NCI-H510A (cell line): Measurements from ENCODE around the gene TP53BP1.
"Not testable (repeated sequence)": the region's sequence is repeated elsewhere in the genome, so short reads cannot be mapped to it uniquely, and the experiment has no call there.

Experiments
- DNase-seq: peaks from one replicate; lab custom pipeline; 2025; lab: John Stamatoyannopoulos, UW

TP53BP1 gene, protein sequence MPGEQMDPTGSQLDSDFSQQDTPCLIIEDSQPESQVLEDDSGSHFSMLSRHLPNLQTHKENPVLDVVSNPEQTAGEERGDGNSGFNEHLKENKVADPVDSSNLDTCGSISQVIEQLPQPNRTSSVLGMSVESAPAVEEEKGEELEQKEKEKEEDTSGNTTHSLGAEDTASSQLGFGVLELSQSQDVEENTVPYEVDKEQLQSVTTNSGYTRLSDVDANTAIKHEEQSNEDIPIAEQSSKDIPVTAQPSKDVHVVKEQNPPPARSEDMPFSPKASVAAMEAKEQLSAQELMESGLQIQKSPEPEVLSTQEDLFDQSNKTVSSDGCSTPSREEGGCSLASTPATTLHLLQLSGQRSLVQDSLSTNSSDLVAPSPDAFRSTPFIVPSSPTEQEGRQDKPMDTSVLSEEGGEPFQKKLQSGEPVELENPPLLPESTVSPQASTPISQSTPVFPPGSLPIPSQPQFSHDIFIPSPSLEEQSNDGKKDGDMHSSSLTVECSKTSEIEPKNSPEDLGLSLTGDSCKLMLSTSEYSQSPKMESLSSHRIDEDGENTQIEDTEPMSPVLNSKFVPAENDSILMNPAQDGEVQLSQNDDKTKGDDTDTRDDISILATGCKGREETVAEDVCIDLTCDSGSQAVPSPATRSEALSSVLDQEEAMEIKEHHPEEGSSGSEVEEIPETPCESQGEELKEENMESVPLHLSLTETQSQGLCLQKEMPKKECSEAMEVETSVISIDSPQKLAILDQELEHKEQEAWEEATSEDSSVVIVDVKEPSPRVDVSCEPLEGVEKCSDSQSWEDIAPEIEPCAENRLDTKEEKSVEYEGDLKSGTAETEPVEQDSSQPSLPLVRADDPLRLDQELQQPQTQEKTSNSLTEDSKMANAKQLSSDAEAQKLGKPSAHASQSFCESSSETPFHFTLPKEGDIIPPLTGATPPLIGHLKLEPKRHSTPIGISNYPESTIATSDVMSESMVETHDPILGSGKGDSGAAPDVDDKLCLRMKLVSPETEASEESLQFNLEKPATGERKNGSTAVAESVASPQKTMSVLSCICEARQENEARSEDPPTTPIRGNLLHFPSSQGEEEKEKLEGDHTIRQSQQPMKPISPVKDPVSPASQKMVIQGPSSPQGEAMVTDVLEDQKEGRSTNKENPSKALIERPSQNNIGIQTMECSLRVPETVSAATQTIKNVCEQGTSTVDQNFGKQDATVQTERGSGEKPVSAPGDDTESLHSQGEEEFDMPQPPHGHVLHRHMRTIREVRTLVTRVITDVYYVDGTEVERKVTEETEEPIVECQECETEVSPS (N-terminal part only)

DNA sequence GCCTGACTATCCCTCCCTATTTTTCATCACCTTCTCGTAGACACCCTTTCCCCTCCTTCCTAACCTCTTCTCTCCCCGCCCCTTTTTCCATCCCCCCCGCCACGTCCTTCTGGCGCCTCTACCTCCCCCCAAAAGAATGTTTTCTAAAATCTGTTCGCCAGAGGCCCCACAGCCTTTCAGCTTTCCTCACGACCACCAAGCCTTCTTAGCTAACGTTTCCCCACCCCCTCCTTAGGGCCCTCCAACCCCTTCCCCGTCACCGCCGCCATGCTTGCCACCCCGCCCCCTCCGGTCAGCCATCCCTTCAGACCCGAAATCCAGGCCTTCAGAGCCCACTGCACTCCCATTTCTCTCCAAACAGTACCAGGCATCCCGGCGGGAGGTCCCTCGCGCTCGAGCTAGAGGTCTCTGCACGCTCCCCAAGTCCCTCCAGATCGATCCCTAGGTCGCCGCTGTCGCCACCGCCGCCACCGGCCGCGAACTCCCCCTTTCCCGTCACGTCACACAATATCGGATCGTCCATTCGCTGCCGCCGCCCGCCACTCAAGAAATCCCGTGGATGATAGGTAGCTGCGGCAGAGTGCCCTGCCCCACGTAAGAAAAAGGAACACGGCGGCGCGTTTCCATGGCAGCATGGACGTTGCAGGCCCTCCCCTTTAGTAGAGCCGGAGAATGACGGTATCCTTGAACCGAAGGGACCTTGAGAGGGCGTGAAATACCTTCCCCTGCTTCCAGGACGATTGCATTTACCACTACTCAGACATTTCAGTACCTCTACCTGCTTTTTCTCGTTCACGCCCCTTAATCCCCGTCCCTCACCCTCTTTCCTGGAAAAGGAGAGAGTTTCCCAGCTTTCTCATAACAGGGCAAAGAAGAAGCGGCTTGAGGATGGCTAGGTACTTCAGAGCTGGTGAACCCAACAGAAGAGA lies at the start of gene TP53BP1:
TSS of gene TP53BP1 (minus strand) at position 484 of the 929 bp plus-strand sequence. CDS start at position 371, 113 bp downstream.
- DNase-seq = peak; percentile 81

- DNase-seq = no peak
Measured at GRCh38 chr15:43541785-43542184, 48.8 kb upstream of the TP53BP1 start.

GRCh38 chr15:43538091-43538490 lies 45.1 kb upstream of the TP53BP1 start:
- DNase-seq = no peak

GRCh38 chr15:43534897-43535296 lies 41.9 kb upstream of the TP53BP1 start:
- DNase-seq = no peak

DNA sequence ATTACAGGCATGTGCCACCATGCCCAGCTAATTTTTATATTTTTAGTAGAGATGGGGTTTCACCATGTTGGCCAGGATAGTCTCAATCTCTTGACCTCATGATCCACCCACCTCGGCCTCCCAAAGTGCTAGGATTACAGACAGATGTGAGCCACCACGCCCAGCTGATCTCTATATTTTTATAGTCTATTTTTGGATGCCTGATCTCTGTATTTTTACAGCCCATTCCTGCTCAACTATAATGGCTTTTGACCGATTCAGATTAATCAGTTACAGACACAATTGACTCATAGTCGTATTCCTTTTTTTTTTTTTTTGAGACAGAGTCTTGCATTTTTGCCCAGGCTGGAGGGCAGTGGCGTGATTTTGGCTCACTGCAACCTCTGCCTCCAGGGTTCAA lies 39.9 kb upstream of the TP53BP1 start:
- not testable (repeated sequence) for DNase-seq

DNA sequence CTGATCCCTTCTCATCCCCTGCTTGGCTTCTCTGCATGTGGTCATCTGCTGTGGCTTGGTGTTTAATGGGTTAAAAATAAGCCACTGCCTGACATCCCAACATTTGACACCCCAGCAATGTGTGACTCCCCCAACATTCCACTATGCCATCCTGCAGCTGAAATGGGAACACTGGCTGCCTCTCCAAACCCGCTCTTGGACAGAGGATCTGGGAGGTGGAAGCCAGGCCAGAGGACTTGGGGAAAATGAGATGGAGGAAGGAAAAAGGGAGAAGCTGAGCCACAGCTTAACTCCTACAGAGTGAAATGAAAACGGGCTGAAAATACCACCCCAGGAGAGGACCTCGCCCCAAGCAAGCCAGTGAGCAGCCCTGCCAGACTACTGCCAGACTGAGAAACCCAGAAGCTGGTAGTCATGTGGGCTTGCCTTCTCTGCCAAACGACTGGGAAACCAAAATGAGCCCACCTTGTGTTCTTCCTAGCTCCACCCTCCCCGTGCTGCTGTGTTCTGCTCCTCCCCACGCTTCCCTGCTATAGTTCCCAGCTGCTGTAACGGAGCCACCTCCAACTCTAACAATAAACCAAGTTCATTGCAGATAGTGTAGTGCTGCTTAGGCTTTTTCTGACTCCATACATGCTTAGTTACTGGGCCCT lies 38.2 kb upstream of the TP53BP1 start:
- DNase-seq = no peak

DNA sequence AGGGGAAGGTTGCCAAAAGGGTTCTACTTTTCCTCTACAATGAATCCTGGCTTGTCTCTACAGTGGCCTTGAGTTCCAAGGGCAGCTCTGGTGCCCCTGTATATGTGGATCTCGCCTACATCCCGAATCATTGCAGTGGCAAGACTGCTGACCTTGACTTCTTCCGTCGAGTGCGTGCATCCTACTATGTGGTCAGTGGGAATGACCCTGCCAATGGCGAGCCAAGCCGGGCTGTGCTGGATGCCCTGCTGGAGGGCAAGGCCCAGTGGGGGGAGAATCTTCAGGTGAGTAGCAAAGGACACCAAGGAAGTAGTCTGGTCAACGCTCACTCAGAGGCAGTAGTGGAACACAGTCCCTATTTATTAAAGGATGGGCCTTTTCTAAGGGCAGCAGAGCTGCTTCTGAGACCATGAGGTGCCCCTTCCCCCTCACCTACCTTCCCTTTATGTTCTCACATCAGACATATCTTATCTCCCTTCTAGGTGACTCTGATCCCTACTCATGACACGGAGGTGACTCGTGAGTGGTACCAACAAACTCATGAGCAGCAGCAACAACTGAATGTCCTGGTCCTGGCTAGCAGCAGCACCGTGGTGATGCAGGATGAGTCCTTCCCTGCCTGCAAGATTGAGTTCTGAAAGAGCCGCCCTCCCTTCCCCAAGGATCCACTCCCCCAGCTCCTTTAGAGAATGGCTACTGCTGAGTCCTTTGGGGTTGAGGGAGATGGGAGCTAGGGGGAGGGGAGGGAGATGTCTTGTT lies 36.8 kb upstream of the TP53BP1 start:
- no peak for DNase-seq

- DNase-seq = no peak
Measured at GRCh38 chr15:43529141-43529540, 36.2 kb upstream of the TP53BP1 start.

- DNase-seq = no peak
Measured at GRCh38 chr15:43528542-43529007, 35.6 kb upstream of the TP53BP1 start.

DNA sequence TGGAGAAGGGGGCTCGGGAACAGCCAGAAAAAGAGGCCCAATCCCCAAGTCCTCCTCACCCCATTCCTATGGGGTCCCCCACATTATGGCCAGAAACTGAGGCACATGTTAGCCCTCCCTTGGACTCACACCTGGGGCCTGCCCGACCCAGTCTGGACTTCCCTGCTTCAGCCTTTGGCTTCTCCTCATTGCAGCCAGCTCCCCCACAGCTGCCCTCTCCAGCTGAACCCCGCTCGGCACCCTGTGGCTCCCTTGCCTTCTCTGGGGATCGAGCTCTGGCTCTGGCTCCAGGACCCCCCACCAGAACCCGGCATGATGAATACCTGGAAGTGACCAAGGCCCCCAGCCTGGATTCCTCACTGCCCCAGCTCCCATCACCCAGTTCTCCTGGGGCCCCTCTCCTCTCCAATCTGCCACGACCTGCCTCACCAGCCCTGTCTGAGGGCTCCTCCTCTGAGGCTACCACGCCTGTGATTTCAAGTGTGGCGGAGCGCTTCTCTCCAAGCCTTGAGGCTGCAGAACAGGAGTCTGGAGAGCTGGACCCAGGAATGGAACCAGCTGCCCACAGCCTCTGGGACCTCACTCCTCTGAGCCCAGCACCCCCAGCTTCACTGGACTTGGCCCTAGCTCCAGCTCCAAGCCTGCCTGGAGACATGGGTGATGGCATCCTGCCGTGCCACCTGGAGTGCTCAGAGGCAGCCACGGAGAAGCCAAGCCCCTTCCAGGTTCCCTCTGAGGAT lies 35.0 kb upstream of the TP53BP1 start:
- no peak for DNase-seq

DNA sequence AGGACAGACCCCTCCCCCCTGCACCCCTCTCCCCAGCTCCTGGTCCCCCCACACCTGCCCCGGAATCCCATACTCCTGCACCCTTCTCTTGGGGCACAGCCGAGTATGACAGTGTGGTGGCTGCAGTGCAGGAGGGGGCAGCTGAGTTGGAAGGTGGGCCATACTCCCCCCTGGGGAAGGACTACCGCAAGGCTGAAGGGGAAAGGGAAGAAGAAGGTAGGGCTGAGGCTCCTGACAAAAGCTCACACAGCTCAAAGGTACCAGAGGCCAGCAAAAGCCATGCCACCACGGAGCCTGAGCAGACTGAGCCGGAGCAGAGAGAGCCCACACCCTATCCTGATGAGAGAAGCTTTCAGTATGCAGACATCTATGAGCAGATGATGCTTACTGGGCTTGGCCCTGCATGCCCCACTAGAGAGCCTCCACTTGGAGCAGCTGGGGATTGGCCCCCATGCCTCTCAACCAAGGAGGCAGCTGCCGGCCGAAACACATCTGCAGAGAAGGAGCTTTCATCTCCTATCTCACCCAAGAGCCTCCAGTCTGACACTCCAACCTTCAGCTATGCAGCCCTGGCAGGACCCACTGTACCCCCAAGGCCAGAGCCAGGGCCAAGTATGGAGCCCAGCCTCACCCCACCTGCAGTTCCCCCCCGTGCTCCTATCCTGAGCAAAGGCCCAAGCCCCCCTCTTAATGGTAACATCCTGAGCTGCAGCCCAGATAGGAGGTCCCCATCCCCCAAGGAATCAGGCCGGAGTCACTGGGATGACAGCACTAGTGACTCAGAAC lies 34.3 kb upstream of the TP53BP1 start:
- DNase-seq = no peak

DNA sequence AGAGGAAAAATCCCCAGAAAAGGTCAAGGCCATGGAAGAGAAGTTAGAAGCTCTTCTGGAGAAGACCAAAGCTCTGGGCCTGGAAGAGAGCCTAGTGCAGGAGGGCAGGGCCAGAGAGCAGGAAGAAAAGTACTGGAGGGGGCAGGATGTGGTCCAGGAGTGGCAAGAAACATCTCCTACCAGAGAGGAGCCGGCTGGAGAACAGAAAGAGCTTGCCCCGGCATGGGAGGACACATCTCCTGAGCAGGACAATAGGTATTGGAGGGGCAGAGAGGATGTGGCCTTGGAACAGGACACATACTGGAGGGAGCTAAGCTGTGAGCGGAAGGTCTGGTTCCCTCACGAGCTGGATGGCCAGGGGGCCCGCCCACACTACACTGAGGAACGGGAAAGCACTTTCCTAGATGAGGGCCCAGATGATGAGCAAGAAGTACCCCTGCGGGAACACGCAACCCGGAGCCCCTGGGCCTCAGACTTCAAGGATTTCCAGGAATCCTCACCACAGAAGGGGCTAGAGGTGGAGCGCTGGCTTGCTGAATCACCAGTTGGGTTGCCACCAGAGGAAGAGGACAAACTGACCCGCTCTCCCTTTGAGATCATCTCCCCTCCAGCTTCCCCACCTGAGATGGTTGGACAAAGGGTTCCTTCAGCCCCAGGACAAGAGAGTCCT lies 33.4 kb upstream of the TP53BP1 start:
- no peak for DNase-seq

DNA sequence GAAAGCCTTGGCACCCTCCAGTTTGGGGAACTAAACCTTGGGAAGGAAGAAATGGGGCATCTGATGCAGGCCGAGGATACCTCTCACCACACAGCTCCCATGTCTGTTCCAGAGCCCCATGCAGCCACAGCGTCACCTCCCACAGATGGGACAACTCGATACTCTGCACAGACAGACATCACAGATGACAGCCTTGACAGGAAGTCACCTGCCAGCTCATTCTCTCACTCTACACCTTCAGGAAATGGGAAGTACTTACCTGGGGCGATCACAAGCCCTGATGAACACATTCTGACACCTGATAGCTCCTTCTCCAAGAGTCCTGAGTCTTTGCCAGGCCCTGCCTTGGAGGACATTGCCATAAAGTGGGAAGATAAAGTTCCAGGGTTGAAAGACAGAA lies 32.2 kb upstream of the TP53BP1 start:
- no peak for DNase-seq

GRCh38 chr15:43524254-43524845 lies 31.4 kb upstream of the TP53BP1 start:
- no peak for DNase-seq

- no peak for DNase-seq
Measured at GRCh38 chr15:43523646-43524045, 30.7 kb upstream of the TP53BP1 start.

- DNase-seq = no peak
Measured at GRCh38 chr15:43522247-43522646, 29.3 kb upstream of the TP53BP1 start.

DNA sequence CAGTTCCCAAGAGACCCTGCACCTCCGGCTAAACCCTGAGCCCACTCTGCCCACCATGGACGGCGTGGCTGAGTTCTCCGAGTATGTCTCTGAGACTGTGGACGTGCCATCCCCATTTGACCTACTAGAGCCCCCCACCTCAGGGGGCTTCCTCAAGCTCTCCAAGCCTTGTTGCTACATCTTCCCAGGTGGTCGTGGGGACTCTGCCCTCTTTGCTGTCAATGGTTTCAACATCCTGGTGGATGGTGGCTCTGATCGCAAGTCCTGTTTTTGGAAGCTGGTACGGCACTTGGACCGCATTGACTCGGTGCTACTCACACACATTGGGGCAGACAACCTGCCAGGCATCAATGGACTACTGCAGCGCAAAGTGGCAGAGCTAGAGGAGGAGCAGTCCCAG lies 28.5 kb upstream of the TP53BP1 start:
- no peak for DNase-seq
